Kidney (tissue), 14 donors: ENCODE measurements around the gene MYCL. TPM values are rescaled to one million over a fixed set of nuclear protein-coding genes. Genes with fewer than 3 reads are reported as not detected.

Source experiments
- DNase-seq, 5 donors: peaks; one replicate each; pipeline ENCODE4 v3.0.0-alpha.2; 2013 to 2020
- FAIRE-seq: peaks from 2 replicates; lab custom pipeline; 2012; peaks lifted over from hg19 to GRCh38; lab: Jason Lieb, UNC
- H3K27ac ChIP-seq, 2 donors: one replicate each; pipeline ENCODE4 v1.7.0; 2013; ENCODE audit warnings: low read depth in 2 of 2, low read length in 2 of 2, inconsistent platforms in 1 of 2
- H3K27me3 ChIP-seq: one replicate; pipeline ENCODE4 v1.7.1; 2013; ENCODE audit warnings: low read length, inconsistent platforms; ENCODE audit not compliant: control insufficient read depth, insufficient read depth
- H3K36me3 ChIP-seq, 3 donors: one replicate each; pipeline versions ENCODE4 v1.7.0 to v1.7.1; 2013; ENCODE audit warnings: low read length in 3 of 3, control low read depth in 1 of 3, inconsistent platforms in 1 of 3; ENCODE audit not compliant: insufficient read depth in 3 of 3, control insufficient read depth in 2 of 3
- H3K4me1 ChIP-seq, 3 donors: one replicate each; pipeline versions ENCODE4 v1.7.0 to v1.7.1; 2013; ENCODE audit warnings: low read length in 3 of 3, inconsistent platforms in 1 of 3, low read depth in 1 of 3; ENCODE audit not compliant: control insufficient read depth in 2 of 3, insufficient read depth in 2 of 3
- H3K4me3 ChIP-seq, 3 donors: one replicate each; pipeline versions ENCODE4 v1.7.0 to v1.8.1; 2013; ENCODE audit warnings: low read length in 3 of 3, control low read depth in 1 of 3, inconsistent platforms in 1 of 3
- H3K9ac ChIP-seq, 3 donors: one replicate each; pipeline versions ENCODE4 v1.7.0 to v1.7.1; 2013; ENCODE audit warnings: low read length in 3 of 3, control low read depth in 1 of 3, inconsistent platforms in 1 of 3
- H3K9me3 ChIP-seq, 3 donors: one replicate each; pipeline versions ENCODE4 v1.7.0 to v1.7.1; 2013; ENCODE audit warnings: low read length in 3 of 3, control low read depth in 1 of 3, inconsistent platforms in 1 of 3; ENCODE audit not compliant: control insufficient read depth in 2 of 3, insufficient read depth in 1 of 3
- CTCF ChIP-seq: IDR thresholded peaks from 3 replicates; pipeline ENCODE4 v1.5.1; 2012; ENCODE audit warnings: mild to moderate bottlenecking, moderate library complexity, borderline replicate concordance; ENCODE audit not compliant: insufficient read depth; ENCODE audit errors: extremely low read depth
- intact Hi-C: fragments of 100-400 bp; cut with DNase I; formaldehyde crosslinking; loops from one replicate; pipeline ENCODE4 v1.11.1; 2022
- polyA plus RNA-seq: library from polyadenylated mRNA; stranded (reverse); fragments of 350-450 nt; fragmentation: Illumina TruSeq; extraction: RNeasy Lipid Tissue Mini Kit (QIAGEN cat#74804); gene quantifications from one replicate; pipeline ENCODE4 v1.2.3, GENCODE V29; 2014; ENCODE audit warnings: low read depth, low replicate concordance; ENCODE audit not compliant: insufficient read depth
- total RNA-seq: library from RNA; stranded (reverse); fragmentation: NEBNext Ultra II Directional; extraction: Animal tissue kit (Norgen Biotek cat#: 25700); gene quantifications from one replicate; pipeline ENCODE4 v1.2.1, GENCODE V29; 2021
- donor health status: control.
- donor health status: control.
- donor health status: control.
- donor health status: control.
- donor health status: control.
- donor health status: DM: yes; HTN: yes; CAD: no.
- donor health status: Normal renal cell carcinoma (clear cell type).

Gene MYCL
- total and polyA plus RNA-seq, 2 donors from 2014 or later = 1.7 to 4.2 TPM

- Histone ChIP-seq H3K9ac (no peak overlapping the region), H3K4me3 (no peak overlapping the region), H3K4me1 (peaks cover 0 to 6% (median 4%) of the 10 kb centered on the region in 3 donors), H3K27me3 (no peaks in the 10 kb centered on the region), H3K9me3 (no peaks in the 10 kb centered on the region), H3K36me3 (no peaks in the 10 kb centered on the region), H3K27ac (no peak overlapping the region)
- DNase-seq (no peak), FAIRE-seq (no peak)
- intact Hi-C loops = no loop called here
- no peak for TF ChIP-seq CTCF
These were observed 14.9 kb downstream of the MYCL start for GRCh38 chr1:39886757-39887231.

- intact Hi-C loops = no loop called here
- Histone ChIP-seq H3K27me3 (no peaks in the 10 kb centered on the region), H3K4me3 (no peak overlapping the region), H3K36me3 (no peaks in the 10 kb centered on the region), H3K27ac (no peak overlapping the region), H3K4me1 (peaks cover 0 to 10% (median 8%) of the 10 kb centered on the region in 3 donors), H3K9ac (no peak overlapping the region), H3K9me3 (no peaks in the 10 kb centered on the region)
- DNase-seq (no peak), FAIRE-seq (no peak)
- TF ChIP-seq CTCF = no peak
These were observed 16.2 kb downstream of the MYCL start for GRCh38 chr1:39885516-39885915.

- peaks cover 0 to 10% (median 8%) of the 10 kb centered on the region in 3 donors for H3K4me1 ChIP-seq
- no peaks in the 10 kb centered on the region for H3K27me3 ChIP-seq
These were observed 19.6 kb downstream of the MYCL start for GRCh38 chr1:39882152-39882551.

More at GRCh38 chr1:39882152-39882551, 19.6 kb downstream of the MYCL start:
- no peak for DNase-seq
- Histone ChIP-seq H3K9me3 (no peaks in the 10 kb centered on the region), H3K9ac (peak overlapping the region; percentile 56 to 63 (median 59)), H3K4me3 (peak overlapping the region; percentile 87 to 92 (median 89)), H3K27ac (no peak overlapping the region), H3K36me3 (no peaks in the 10 kb centered on the region)
- no peak for FAIRE-seq
- no peak for TF ChIP-seq CTCF
- intact Hi-C loops = no loop called here
